Hepatic stellate cell (primary cell): ENCODE results near the gene KDM4C.

Experiments
- DNase-seq: peaks from one replicate; pipeline ENCODE4 v3.0.0; 2011; ENCODE audit warnings: low spot score

The KDM4C gene

GRCh38 chr9:7143645-7144200, 385.9 kb downstream of the KDM4C start:
- DNase-seq: no peak

- no peak for DNase-seq
Measured at GRCh38 chr9:7144265-7145046, 386.7 kb downstream of the KDM4C start.

GRCh38 chr9:7145361-7146069, 387.7 kb downstream of the KDM4C start:
- DNase-seq: no peak

GRCh38 chr9:7146582-7146981, 388.8 kb downstream of the KDM4C start:
- DNase-seq: no peak

GRCh38 chr9:7147121-7148090, 389.6 kb downstream of the KDM4C start:
- no peak for DNase-seq

GRCh38 chr9:7148243-7148765, 390.5 kb downstream of the KDM4C start:
- DNase-seq: no peak

- no peak for DNase-seq
Measured at GRCh38 chr9:7149258-7149657, 391.5 kb downstream of the KDM4C start.

GRCh38 chr9:7150153-7150890, 392.5 kb downstream of the KDM4C start:
- DNase-seq: no peak

GRCh38 chr9:7153134-7153533, 395.4 kb downstream of the KDM4C start:
- DNase-seq: no peak

- DNase-seq: no peak
Measured at GRCh38 chr9:7153566-7153965, 395.8 kb downstream of the KDM4C start.

- no peak for DNase-seq
Measured at GRCh38 chr9:7154003-7154619, 396.3 kb downstream of the KDM4C start.

- DNase-seq: no peak
Measured at GRCh38 chr9:7154650-7155049, 396.9 kb downstream of the KDM4C start.

GRCh38 chr9:7161469-7161868, 403.7 kb downstream of the KDM4C start:
- no peak for DNase-seq

- no peak for DNase-seq
Measured at GRCh38 chr9:7163932-7164331, 406.2 kb downstream of the KDM4C start.

GRCh38 chr9:7164440-7165330, 406.9 kb downstream of the KDM4C start:
- no peak for DNase-seq

- DNase-seq: no peak
Measured at GRCh38 chr9:7165331-7165975, 407.7 kb downstream of the KDM4C start.

- no peak for DNase-seq
Measured at GRCh38 chr9:7166074-7166473, 408.3 kb downstream of the KDM4C start.

GRCh38 chr9:7169717-7170389, 412.1 kb downstream of the KDM4C start:
- DNase-seq: no peak
